ENCODE measurements around the gene DEFB118. TPM values are rescaled to one million over a fixed set of nuclear protein-coding genes. Genes with fewer than 3 reads are reported as not detected.
"Not testable (repeated sequence)": the region's sequence is repeated elsewhere in the genome, so short reads cannot be mapped to it uniquely, and the experiment has no call there.

The DEFB118 gene, protein sequence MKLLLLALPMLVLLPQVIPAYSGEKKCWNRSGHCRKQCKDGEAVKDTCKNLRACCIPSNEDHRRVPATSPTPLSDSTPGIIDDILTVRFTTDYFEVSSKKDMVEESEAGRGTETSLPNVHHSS
- polyA plus RNA-seq (2013) = not detected

DNA sequence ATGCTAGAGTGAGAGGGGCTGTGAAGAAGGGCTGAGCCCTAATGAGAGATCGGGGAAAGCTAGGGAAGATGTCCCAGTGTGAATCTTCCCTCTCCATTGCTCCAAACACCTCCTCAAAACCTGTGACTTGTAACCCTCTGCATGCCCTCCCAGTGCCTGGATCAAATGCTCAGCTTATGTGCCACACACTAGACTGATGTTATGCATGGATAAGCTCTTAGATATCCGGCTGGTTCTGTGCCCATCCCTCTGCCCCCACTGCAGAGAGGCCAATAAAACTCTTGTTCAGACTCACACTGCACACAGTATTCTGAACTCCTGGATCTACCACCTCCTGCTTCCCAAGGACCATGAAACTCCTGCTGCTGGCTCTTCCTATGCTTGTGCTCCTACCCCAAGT, at the start of gene DEFB118:
TSS of gene DEFB118 (plus strand) at position 301 of the 400 bp plus-strand sequence. CDS start at position 351, 50 bp downstream.
- no peaks in the 10 kb centered on the region for H3K9me3 ChIP-seq (ENCODE audit: control extremely low read depth in 1 of 5, control insufficient read depth in 4 of 5, insufficient read depth in 2 of 5, low read depth in 1 of 5, low read length in 4 of 5)
- no peak for DNase-seq
- H3K27me3 ChIP-seq (replicated peaks in 2 of 5; ENCODE audit: control insufficient read depth in 4 of 5, insufficient read depth in 5 of 5, low read length in 4 of 5) = no peaks in the 10 kb centered on the region
- H3K27ac ChIP-seq (ENCODE audit: insufficient read depth in 1 of 2, low read depth in 1 of 2, low read length in 2 of 2, poor library complexity in 1 of 2, severe bottlenecking in 2 of 2) = no peak within 1 kb of the TSS
- H3K4me1 ChIP-seq (ENCODE audit: control extremely low read depth in 1 of 4, control insufficient read depth in 4 of 4, insufficient read depth in 4 of 4, low read length in 3 of 4) = no peaks in the 10 kb centered on the region
- ChIA-PET CTCF (interaction anchor here (0.8 kb wide), 1 partner anchor 92 kb away, joined by 3 read pairs; no protein-coding TSS in a partner anchor), POLR2A (no interaction called here)
- WGBS (ENCODE audit: insufficient coverage) = 75% methylated on average over 2 of the region's 2 CpGs
- no peaks in the 10 kb centered on the region for H3K36me3 ChIP-seq (ENCODE audit: control insufficient read depth in 4 of 4, insufficient read depth in 4 of 4, low read length in 3 of 4)
- no peak within 1 kb of the TSS for H3K4me3 ChIP-seq (ENCODE audit: control insufficient read depth in 1 of 7, extremely low read depth in 1 of 7, insufficient read depth in 4 of 7, low read depth in 2 of 7, low read length in 6 of 7)

DNA sequence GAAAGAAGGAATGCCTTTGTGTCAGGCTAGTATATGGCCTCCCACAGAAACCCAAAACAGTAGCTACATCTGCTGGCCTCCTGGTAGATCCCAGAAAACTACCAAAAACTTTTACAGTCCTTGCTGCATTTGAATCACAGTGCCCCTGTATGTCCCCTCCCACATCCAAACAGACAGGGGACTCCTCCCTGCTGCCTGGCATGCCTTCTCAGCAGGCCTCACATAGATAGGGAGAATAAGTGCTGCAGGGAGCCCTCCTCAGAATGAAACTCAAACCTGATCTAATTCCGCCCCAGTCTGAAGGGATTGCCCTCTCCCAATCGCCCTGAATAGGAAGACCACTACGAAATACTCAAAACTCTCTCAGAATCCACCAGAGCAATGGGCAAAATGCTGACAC, 45.9 kb upstream of the DEFB118 start:
- Histone ChIP-seq H3K4me1 (ENCODE audit: control extremely low read depth in 1 of 4, control insufficient read depth in 4 of 4, insufficient read depth in 4 of 4, low read length in 3 of 4) (no peaks in the 10 kb centered on the region), H3K27ac (ENCODE audit: insufficient read depth in 1 of 2, low read depth in 1 of 2, low read length in 2 of 2, poor library complexity in 1 of 2, severe bottlenecking in 2 of 2) (no peak overlapping the region), H3K27me3 (replicated peaks in 2 of 5; ENCODE audit: control insufficient read depth in 4 of 5, insufficient read depth in 5 of 5, low read length in 4 of 5) (no peaks in the 10 kb centered on the region), H3K9me3 (ENCODE audit: control extremely low read depth in 1 of 5, control insufficient read depth in 4 of 5, insufficient read depth in 2 of 5, low read depth in 1 of 5, low read length in 4 of 5) (peaks cover 0 to 13% (median 4%) of the 10 kb centered on the region in 5 experiments), H3K4me3 (ENCODE audit: control insufficient read depth in 1 of 7, extremely low read depth in 1 of 7, insufficient read depth in 4 of 7, low read depth in 2 of 7, low read length in 6 of 7) (no peak overlapping the region), H3K36me3 (ENCODE audit: control insufficient read depth in 4 of 4, insufficient read depth in 4 of 4, low read length in 3 of 4) (no peaks in the 10 kb centered on the region)
- ChIA-PET POLR2A (no interaction called here), CTCF (no interaction called here)
- 53% methylated on average over 3 of the region's 3 CpGs for WGBS (ENCODE audit: insufficient coverage)
- no peak for DNase-seq

DNA sequence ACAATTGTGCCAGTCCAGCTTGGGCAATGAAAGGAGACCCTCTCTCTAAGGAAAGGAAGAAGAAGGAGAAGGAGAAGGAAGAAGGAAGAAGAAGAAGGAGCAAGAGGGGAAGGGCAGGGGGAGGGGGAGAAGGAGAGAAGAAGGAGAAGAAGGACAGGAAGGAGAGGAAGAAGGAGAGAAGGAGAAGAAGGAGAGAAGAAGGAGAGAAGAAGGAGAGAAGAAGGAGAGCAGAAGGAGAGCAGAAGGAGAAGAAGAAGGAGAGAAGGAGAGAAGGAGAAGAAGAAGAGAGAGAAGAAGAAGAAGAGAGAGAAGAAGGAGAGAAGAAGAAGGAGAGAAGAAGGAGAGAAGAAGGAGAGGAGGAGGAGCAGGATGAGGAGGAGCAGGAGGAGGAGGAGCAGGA, 37.5 kb upstream of the DEFB118 start:
- CTCF ChIA-PET = no interaction called here

DNA sequence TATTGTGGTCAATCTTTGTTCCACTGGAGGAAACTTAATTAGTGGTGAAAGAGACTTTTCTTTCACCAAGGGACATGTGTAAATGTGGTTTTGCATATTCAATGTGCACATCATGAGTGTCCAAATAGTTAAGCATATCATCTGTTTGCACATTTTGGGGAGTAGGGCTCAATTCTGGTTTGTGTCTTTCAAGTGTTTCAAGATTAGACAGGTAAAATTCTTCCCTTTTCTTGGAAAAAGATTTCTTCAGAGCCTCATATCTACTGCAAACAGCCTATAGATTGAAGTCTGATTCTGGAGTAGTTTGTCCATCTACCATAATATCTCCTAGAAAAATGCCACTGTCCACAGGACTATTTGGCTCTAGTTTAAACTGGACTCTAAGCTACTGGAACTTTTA, 26.9 kb upstream of the DEFB118 start:
- Histone ChIP-seq H3K4me1 (ENCODE audit: control extremely low read depth in 1 of 4, control insufficient read depth in 4 of 4, insufficient read depth in 4 of 4, low read length in 3 of 4) (no peaks in the 10 kb centered on the region), H3K4me3 (ENCODE audit: control insufficient read depth in 1 of 7, extremely low read depth in 1 of 7, insufficient read depth in 4 of 7, low read depth in 2 of 7, low read length in 6 of 7) (no peak overlapping the region), H3K9me3 (ENCODE audit: control extremely low read depth in 1 of 5, control insufficient read depth in 4 of 5, insufficient read depth in 2 of 5, low read depth in 1 of 5, low read length in 4 of 5) (no peaks in the 10 kb centered on the region), H3K27me3 (replicated peaks in 2 of 5; ENCODE audit: control insufficient read depth in 4 of 5, insufficient read depth in 5 of 5, low read length in 4 of 5) (no peaks in the 10 kb centered on the region), H3K27ac (ENCODE audit: insufficient read depth in 1 of 2, low read depth in 1 of 2, low read length in 2 of 2, poor library complexity in 1 of 2, severe bottlenecking in 2 of 2) (no peak overlapping the region), H3K36me3 (ENCODE audit: control insufficient read depth in 4 of 4, insufficient read depth in 4 of 4, low read length in 3 of 4) (no peaks in the 10 kb centered on the region)
- no peak for DNase-seq
- POLR2A ChIA-PET = no interaction called here
- CTCF ChIA-PET = no interaction called here

More for the DNA sequence above, 37.5 kb upstream of the DEFB118 start:
- Histone ChIP-seq H3K4me3 (ENCODE audit: control insufficient read depth in 1 of 7, extremely low read depth in 1 of 7, insufficient read depth in 4 of 7, low read depth in 2 of 7, low read length in 6 of 7) (no peak overlapping the region), H3K27me3 (replicated peaks in 2 of 5; ENCODE audit: control insufficient read depth in 4 of 5, insufficient read depth in 5 of 5, low read length in 4 of 5) (no peaks in the 10 kb centered on the region), H3K4me1 (ENCODE audit: control extremely low read depth in 1 of 4, control insufficient read depth in 4 of 4, insufficient read depth in 4 of 4, low read length in 3 of 4) (no peaks in the 10 kb centered on the region), H3K9me3 (ENCODE audit: control extremely low read depth in 1 of 5, control insufficient read depth in 4 of 5, insufficient read depth in 2 of 5, low read depth in 1 of 5, low read length in 4 of 5) (peaks cover 0 to 3% (median 0%) of the 10 kb centered on the region in 5 experiments), H3K36me3 (ENCODE audit: control insufficient read depth in 4 of 4, insufficient read depth in 4 of 4, low read length in 3 of 4) (no peaks in the 10 kb centered on the region), H3K27ac (ENCODE audit: insufficient read depth in 1 of 2, low read depth in 1 of 2, low read length in 2 of 2, poor library complexity in 1 of 2, severe bottlenecking in 2 of 2) (no peak overlapping the region)
- no peak for DNase-seq
- POLR2A ChIA-PET = no interaction called here

DNA sequence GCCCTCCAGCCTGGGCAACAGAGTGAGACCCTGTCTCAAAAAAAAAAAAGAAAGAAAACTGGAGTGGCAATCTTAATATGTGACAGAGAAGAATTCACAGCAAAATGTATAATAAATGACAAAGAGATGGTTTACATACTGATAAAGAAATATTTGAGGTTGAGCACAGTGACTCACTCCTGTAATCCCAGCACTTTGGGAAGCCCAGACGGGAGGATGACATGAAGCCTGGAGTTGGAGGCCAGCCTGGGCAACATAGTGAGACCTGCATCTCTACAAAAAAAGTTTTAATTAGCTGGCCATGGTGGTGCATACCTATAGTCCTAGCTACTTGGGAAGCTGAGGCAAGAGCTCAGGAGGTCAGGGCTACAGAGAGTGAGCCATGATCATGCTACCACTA, 12.4 kb upstream of the DEFB118 start:
- Histone ChIP-seq H3K4me3 (ENCODE audit: control insufficient read depth in 1 of 7, extremely low read depth in 1 of 7, insufficient read depth in 4 of 7, low read depth in 2 of 7, low read length in 6 of 7) (no peak overlapping the region), H3K27me3 (replicated peaks in 2 of 5; ENCODE audit: control insufficient read depth in 4 of 5, insufficient read depth in 5 of 5, low read length in 4 of 5) (no peaks in the 10 kb centered on the region), H3K9me3 (ENCODE audit: control extremely low read depth in 1 of 5, control insufficient read depth in 4 of 5, insufficient read depth in 2 of 5, low read depth in 1 of 5, low read length in 4 of 5) (no peaks in the 10 kb centered on the region), H3K27ac (ENCODE audit: insufficient read depth in 1 of 2, low read depth in 1 of 2, low read length in 2 of 2, poor library complexity in 1 of 2, severe bottlenecking in 2 of 2) (no peak overlapping the region), H3K4me1 (ENCODE audit: control extremely low read depth in 1 of 4, control insufficient read depth in 4 of 4, insufficient read depth in 4 of 4, low read length in 3 of 4) (no peaks in the 10 kb centered on the region), H3K36me3 (ENCODE audit: control insufficient read depth in 4 of 4, insufficient read depth in 4 of 4, low read length in 3 of 4) (no peaks in the 10 kb centered on the region)
- POLR2A ChIA-PET = no interaction called here
- CTCF ChIA-PET = no interaction called here
- no peak for DNase-seq
- 57% methylated on average over 1 of the region's 1 CpG for WGBS (ENCODE audit: insufficient coverage)

DNA sequence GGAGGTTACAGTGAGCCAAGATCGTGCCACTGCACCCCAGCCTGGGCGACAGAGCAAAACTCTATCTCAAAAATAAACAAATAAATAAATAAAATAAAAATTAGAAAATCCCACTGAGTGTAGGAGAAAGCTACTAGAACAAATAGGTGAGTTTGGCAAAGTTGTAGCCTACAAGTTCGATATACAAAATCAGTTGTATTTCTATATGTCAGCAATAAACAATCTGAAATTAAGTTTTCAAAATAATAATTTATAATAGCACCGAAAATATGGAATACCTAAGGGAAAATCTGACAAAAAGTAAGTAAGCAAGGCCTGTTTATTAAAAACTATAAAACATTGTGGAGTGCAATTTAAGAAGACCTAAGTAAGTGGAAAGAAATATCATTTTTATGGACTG, 5.1 kb upstream of the DEFB118 start:
- DNase-seq = no peak
- CTCF ChIA-PET = no interaction called here
- no CpG with 5 or more reads among the region's 4 CpGs for WGBS (ENCODE audit: insufficient coverage)
- Histone ChIP-seq H3K9me3 (ENCODE audit: control extremely low read depth in 1 of 5, control insufficient read depth in 4 of 5, insufficient read depth in 2 of 5, low read depth in 1 of 5, low read length in 4 of 5) (no peaks in the 10 kb centered on the region), H3K27ac (ENCODE audit: insufficient read depth in 1 of 2, low read depth in 1 of 2, low read length in 2 of 2, poor library complexity in 1 of 2, severe bottlenecking in 2 of 2) (no peak overlapping the region), H3K27me3 (replicated peaks in 2 of 5; ENCODE audit: control insufficient read depth in 4 of 5, insufficient read depth in 5 of 5, low read length in 4 of 5) (no peaks in the 10 kb centered on the region), H3K36me3 (ENCODE audit: control insufficient read depth in 4 of 4, insufficient read depth in 4 of 4, low read length in 3 of 4) (no peaks in the 10 kb centered on the region), H3K4me3 (ENCODE audit: control insufficient read depth in 1 of 7, extremely low read depth in 1 of 7, insufficient read depth in 4 of 7, low read depth in 2 of 7, low read length in 6 of 7) (no peak overlapping the region), H3K4me1 (ENCODE audit: control extremely low read depth in 1 of 4, control insufficient read depth in 4 of 4, insufficient read depth in 4 of 4, low read length in 3 of 4) (no peaks in the 10 kb centered on the region)
- POLR2A ChIA-PET = no interaction called here

DNA sequence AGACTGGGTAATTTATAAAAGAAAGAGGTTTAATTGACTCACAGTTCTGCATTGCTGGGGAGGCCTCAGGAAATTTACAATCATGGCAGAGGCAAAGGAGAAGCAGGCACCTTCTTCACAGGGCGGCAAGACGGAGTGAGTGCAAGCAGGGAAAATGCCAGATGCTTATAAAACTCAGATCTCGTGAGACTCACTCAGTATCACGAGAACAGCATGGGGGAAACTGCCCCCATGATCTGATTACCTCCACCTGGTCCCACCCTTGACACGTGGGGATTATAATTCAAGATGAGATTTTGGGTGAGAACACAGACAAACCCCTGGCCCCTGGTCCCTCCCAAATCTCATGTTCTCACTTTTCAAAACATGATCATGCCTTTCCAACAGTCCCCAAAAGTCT, 4.1 kb upstream of the DEFB118 start:
- H3K36me3 ChIP-seq (ENCODE audit: control insufficient read depth in 4 of 4, insufficient read depth in 4 of 4, low read length in 3 of 4); H3K9me3 ChIP-seq (ENCODE audit: control extremely low read depth in 1 of 5, control insufficient read depth in 4 of 5, insufficient read depth in 2 of 5, low read depth in 1 of 5, low read length in 4 of 5); H3K4me3 ChIP-seq (ENCODE audit: control insufficient read depth in 1 of 7, extremely low read depth in 1 of 7, insufficient read depth in 4 of 7, low read depth in 2 of 7, low read length in 6 of 7); H3K4me1 ChIP-seq (ENCODE audit: control extremely low read depth in 1 of 4, control insufficient read depth in 4 of 4, insufficient read depth in 4 of 4, low read length in 3 of 4); CTCF ChIA-PET; H3K27ac ChIP-seq (ENCODE audit: insufficient read depth in 1 of 2, low read depth in 1 of 2, low read length in 2 of 2, poor library complexity in 1 of 2, severe bottlenecking in 2 of 2); POLR2A ChIA-PET; DNase-seq; H3K27me3 ChIP-seq (replicated peaks in 2 of 5; ENCODE audit: control insufficient read depth in 4 of 5, insufficient read depth in 5 of 5, low read length in 4 of 5): not testable (repeated sequence)
- WGBS (ENCODE audit: insufficient coverage) = 69% methylated on average over 5 of the region's 5 CpGs
